ENCODE measurements around the gene ZFR2. TPM values are rescaled to one million over a fixed set of nuclear protein-coding genes. Genes with fewer than 3 reads are reported as not detected.

Gene ZFR2
- total and polyA plus RNA-seq, 9 donors = 0.05 to 0.25 (median 0.14) TPM; not detected in 3

- H3K27ac ChIP-seq = no peak overlapping the region
- H3K9me3 ChIP-seq = peaks cover 0 to under 1% of the 10 kb centered on the region in 2 donors
- TF ChIP-seq EP300 (IDR thresholded peaks at IDR 0.05) (no peak), CTCF (IDR thresholded peaks at IDR 0.05) (no peak), POLR2A (IDR thresholded peaks at IDR 0.05) (no peak)
- DNase-seq = no peak
- no peaks in the 10 kb centered on the region for H3K36me3 ChIP-seq
- no peak overlapping the region for H3K4me3 ChIP-seq
- no peaks in the 10 kb centered on the region for H3K27me3 ChIP-seq
- no peaks in the 10 kb centered on the region for H3K4me1 ChIP-seq (ENCODE audit: insufficient read depth)
- intact Hi-C loops (cut with DNase I) = no loop called here
- 83 to 87% (median 85%) methylated on average over 12 of the region's 12 CpGs for WGBS, 3 donors
Observed at GRCh38 chr19:3857449-3858003, 11.3 kb downstream of the ZFR2 start.

- TF ChIP-seq EP300 (IDR thresholded peaks at IDR 0.05) = no peak
- no peak for TF ChIP-seq CTCF (IDR thresholded peaks at IDR 0.05)
- TF ChIP-seq POLR2A (IDR thresholded peaks at IDR 0.05) = no peak
- Histone ChIP-seq H3K4me3 (no peak overlapping the region), H3K36me3 (no peaks in the 10 kb centered on the region), H3K27ac (no peak overlapping the region), H3K4me1 (ENCODE audit: insufficient read depth) (no peaks in the 10 kb centered on the region), H3K27me3 (no peaks in the 10 kb centered on the region), H3K9me3 (peaks cover 0 to 12% of the 10 kb centered on the region in 2 donors)
- 89 to 95% (median 91%) methylated on average over 19 of the region's 19 CpGs for WGBS, 3 donors
- intact Hi-C loops (cut with DNase I) = no loop called here
- DNase-seq = no peak
Observed at GRCh38 chr19:3855320-3855719, 13.5 kb downstream of the ZFR2 start.

GRCh38 chr19:3852614-3853254, 16.1 kb downstream of the ZFR2 start:
- 76 to 85% (median 83%) methylated on average over 3 to 4 of the region's 4 CpGs for WGBS, 3 donors
- TF ChIP-seq EP300 (IDR thresholded peaks at IDR 0.05) (no peak), CTCF (IDR thresholded peaks at IDR 0.05) (no peak), POLR2A (IDR thresholded peaks at IDR 0.05) (no peak)
- no peak for DNase-seq
- intact Hi-C loops (cut with DNase I) = no loop called here
- no peak overlapping the region for H3K27ac ChIP-seq
- no peaks in the 10 kb centered on the region for H3K36me3 ChIP-seq
- peaks cover 0 to 12% of the 10 kb centered on the region in 2 donors for H3K9me3 ChIP-seq
- H3K27me3 ChIP-seq = no peaks in the 10 kb centered on the region
- H3K4me3 ChIP-seq = no peak overlapping the region
- H3K4me1 ChIP-seq (ENCODE audit: insufficient read depth) = no peaks in the 10 kb centered on the region

- peaks cover 0 to 12% of the 10 kb centered on the region in 2 donors for H3K9me3 ChIP-seq
- WGBS, 3 donors = 55 to 92% methylated on average over 1 of the region's 1 CpG; no CpG with 5 or more reads in 1 of the 3 donors
- H3K27ac ChIP-seq = no peak overlapping the region
- intact Hi-C loops (cut with DNase I) = no loop called here
- no peak for TF ChIP-seq CTCF (IDR thresholded peaks at IDR 0.05)
- TF ChIP-seq EP300 (IDR thresholded peaks at IDR 0.05) = no peak
- TF ChIP-seq POLR2A (IDR thresholded peaks at IDR 0.05) = no peak
- H3K4me1 ChIP-seq (ENCODE audit: insufficient read depth) = no peaks in the 10 kb centered on the region
- H3K36me3 ChIP-seq = no peaks in the 10 kb centered on the region
- DNase-seq = no peak
- no peaks in the 10 kb centered on the region for H3K27me3 ChIP-seq
- H3K4me3 ChIP-seq = no peak overlapping the region
Observed at GRCh38 chr19:3852177-3852511, 16.7 kb downstream of the ZFR2 start.
